Activated B cell treated with CpG ODN at 0.5 μM for 24 hours (primary cell): Measurements from ENCODE around the gene CERT1. TPM values are rescaled to one million over a fixed set of nuclear protein-coding genes. Genes with fewer than 3 reads are reported as not detected.

Experiments
- ATAC-seq: fragments of 200-7000 bp; cut with Tn5 transposase; one replicate; pipeline ENCODE4 v1.10.0; 2021; ENCODE audit warnings: low read depth, mild to moderate bottlenecking, moderate library complexity
- CTCF ChIA-PET: fragments of 350-600 bp; sonication (Branson Sonifier 250); formaldehyde crosslinking; loops from one replicate; lab custom pipeline; 2021; ENCODE audit warnings: antibody characterized with exemption; lab: Charles Lee
- POLR2A ChIA-PET: fragments of 350-600 bp; sonication (Branson Sonifier 250); formaldehyde crosslinking; loops from one replicate; lab custom pipeline; 2021; ENCODE audit warnings: antibody characterized with exemption; lab: Charles Lee
- DNase-seq: peaks from one replicate; pipeline ENCODE4 v3.0.0; 2022
- H3K27ac Mint-ChIP-seq: one replicate; pipeline ENCODE4 v1.8.0; 2020; ENCODE audit warnings: mixed read lengths
- H3K27me3 Mint-ChIP-seq: one replicate; pipeline ENCODE4 v1.8.0; 2021; ENCODE audit warnings: mixed read lengths
- H3K36me3 Mint-ChIP-seq: one replicate; pipeline ENCODE4 v1.8.0; 2021; ENCODE audit warnings: low read depth, mixed read lengths
- H3K4me1 Mint-ChIP-seq: one replicate; pipeline ENCODE4 v1.8.0; 2021; ENCODE audit warnings: mixed read lengths
- H3K4me3 Mint-ChIP-seq: one replicate; pipeline ENCODE4 v1.8.0; 2020; ENCODE audit warnings: mild to moderate bottlenecking, mixed read lengths
- H3K9me3 Mint-ChIP-seq: one replicate; pipeline ENCODE4 v1.8.0; 2020; ENCODE audit warnings: mixed read lengths
- intact Hi-C: fragments of 100-400 bp; cut with micrococcal nuclease; formaldehyde crosslinking; loops from one replicate; pipeline ENCODE4 v1.15.1; 2024
- total RNA-seq: library from RNA; stranded (reverse); gene quantifications from 2 replicates; pipeline ENCODE4 v1.2.3, GENCODE V29; 2022
- TF ChIP-seq, protein P1 (sequence below): fragments of 200-600 bp; IDR thresholded peaks from one replicate; pipeline ENCODE4 v1.8.0; 2022; ENCODE audit warnings: antibody characterized with exemption, mild to moderate bottlenecking

The CERT1 gene
- total RNA-seq, 1 donor from 2014 or later, result 49.5 TPM

GRCh38 chr5:75468593-75468992, 42.8 kb downstream of the CERT1 start:
- H3K27ac Mint-ChIP-seq, result no peak overlapping the region
- TF ChIP-seq, protein P1, sequence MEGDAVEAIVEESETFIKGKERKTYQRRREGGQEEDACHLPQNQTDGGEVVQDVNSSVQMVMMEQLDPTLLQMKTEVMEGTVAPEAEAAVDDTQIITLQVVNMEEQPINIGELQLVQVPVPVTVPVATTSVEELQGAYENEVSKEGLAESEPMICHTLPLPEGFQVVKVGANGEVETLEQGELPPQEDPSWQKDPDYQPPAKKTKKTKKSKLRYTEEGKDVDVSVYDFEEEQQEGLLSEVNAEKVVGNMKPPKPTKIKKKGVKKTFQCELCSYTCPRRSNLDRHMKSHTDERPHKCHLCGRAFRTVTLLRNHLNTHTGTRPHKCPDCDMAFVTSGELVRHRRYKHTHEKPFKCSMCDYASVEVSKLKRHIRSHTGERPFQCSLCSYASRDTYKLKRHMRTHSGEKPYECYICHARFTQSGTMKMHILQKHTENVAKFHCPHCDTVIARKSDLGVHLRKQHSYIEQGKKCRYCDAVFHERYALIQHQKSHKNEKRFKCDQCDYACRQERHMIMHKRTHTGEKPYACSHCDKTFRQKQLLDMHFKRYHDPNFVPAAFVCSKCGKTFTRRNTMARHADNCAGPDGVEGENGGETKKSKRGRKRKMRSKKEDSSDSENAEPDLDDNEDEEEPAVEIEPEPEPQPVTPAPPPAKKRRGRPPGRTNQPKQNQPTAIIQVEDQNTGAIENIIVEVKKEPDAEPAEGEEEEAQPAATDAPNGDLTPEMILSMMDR, result no peak
- ChIA-PET CTCF (no interaction called here), POLR2A (no interaction called here)
- H3K36me3 Mint-ChIP-seq, result peaks cover 54% of the 10 kb centered on the region
- H3K4me1 Mint-ChIP-seq, result peaks cover 25% of the 10 kb centered on the region
- intact Hi-C loops, result no loop called here
- ATAC-seq, result no peak
- no peak overlapping the region for H3K4me3 Mint-ChIP-seq
- DNase-seq, result no peak
- no peaks in the 10 kb centered on the region for H3K27me3 Mint-ChIP-seq
- H3K9me3 Mint-ChIP-seq, result peaks cover 28% of the 10 kb centered on the region

GRCh38 chr5:75466006-75466716, 45.3 kb downstream of the CERT1 start:
- TF ChIP-seq, protein P1, result no peak
- POLR2A ChIA-PET, result no interaction called here
- H3K27me3 Mint-ChIP-seq, result no peaks in the 10 kb centered on the region

GRCh38 chr5:75465480-75465879, 45.9 kb downstream of the CERT1 start:
- Mint-ChIP-seq H3K4me3 (no peak overlapping the region), H3K9me3 (peaks cover 14% of the 10 kb centered on the region), H3K27ac (no peak overlapping the region), H3K27me3 (no peaks in the 10 kb centered on the region), H3K4me1 (peaks cover 49% of the 10 kb centered on the region), H3K36me3 (peaks cover 48% of the 10 kb centered on the region)
- intact Hi-C loops, result no loop called here
- ATAC-seq (no peak), DNase-seq (no peak)
- ChIA-PET POLR2A (no interaction called here), CTCF (no interaction called here)
- TF ChIP-seq, protein P1, result no peak

More at GRCh38 chr5:75466006-75466716, 45.3 kb downstream of the CERT1 start:
- peaks cover 43% of the 10 kb centered on the region for H3K4me1 Mint-ChIP-seq
- no peak for ATAC-seq
- H3K4me3 Mint-ChIP-seq, result no peak overlapping the region
- H3K27ac Mint-ChIP-seq, result no peak overlapping the region
- H3K9me3 Mint-ChIP-seq, result peaks cover 20% of the 10 kb centered on the region
- H3K36me3 Mint-ChIP-seq, result peaks cover 53% of the 10 kb centered on the region
- CTCF ChIA-PET, result no interaction called here
- no peak for DNase-seq
- intact Hi-C loops, result no loop called here

- no peak for DNase-seq
- Mint-ChIP-seq H3K36me3 (peaks cover 36% of the 10 kb centered on the region), H3K27ac (no peak overlapping the region), H3K4me3 (no peak overlapping the region), H3K4me1 (peaks cover 57% of the 10 kb centered on the region), H3K27me3 (no peaks in the 10 kb centered on the region), H3K9me3 (peaks cover 3% of the 10 kb centered on the region)
- TF ChIP-seq, protein P1, result no peak
- ChIA-PET POLR2A (no interaction called here), CTCF (no interaction called here)
- ATAC-seq, result no peak
- intact Hi-C loops, result no loop called here
Observed at GRCh38 chr5:75463726-75464125, 47.7 kb downstream of the CERT1 start.

GRCh38 chr5:75461679-75462078, 49.8 kb downstream of the CERT1 start:
- CTCF ChIA-PET, result no interaction called here
- H3K36me3 Mint-ChIP-seq, result peaks cover 36% of the 10 kb centered on the region
- TF ChIP-seq, protein P1, result no peak
- peaks cover 56% of the 10 kb centered on the region for H3K4me1 Mint-ChIP-seq
- H3K27me3 Mint-ChIP-seq, result no peaks in the 10 kb centered on the region
- POLR2A ChIA-PET, result interaction anchor here (1.1 kb wide), 1 partner anchor 125 kb away, joined by 3 read pairs; the partner anchor contains the start of gene HMGCR
- DNase-seq, result no peak
- intact Hi-C loops, result no loop called here
- no peaks in the 10 kb centered on the region for H3K9me3 Mint-ChIP-seq
- H3K4me3 Mint-ChIP-seq, result no peak overlapping the region
- no peak for ATAC-seq
- no peak overlapping the region for H3K27ac Mint-ChIP-seq
